Measurements from ENCODE around the gene MYH14. TPM values are rescaled to one million over a fixed set of nuclear protein-coding genes. Genes with fewer than 3 reads are reported as not detected.

Gene MYH14
- total RNA-seq, 2 donors from 2014 or later = 506 to 509 TPM

DNA sequence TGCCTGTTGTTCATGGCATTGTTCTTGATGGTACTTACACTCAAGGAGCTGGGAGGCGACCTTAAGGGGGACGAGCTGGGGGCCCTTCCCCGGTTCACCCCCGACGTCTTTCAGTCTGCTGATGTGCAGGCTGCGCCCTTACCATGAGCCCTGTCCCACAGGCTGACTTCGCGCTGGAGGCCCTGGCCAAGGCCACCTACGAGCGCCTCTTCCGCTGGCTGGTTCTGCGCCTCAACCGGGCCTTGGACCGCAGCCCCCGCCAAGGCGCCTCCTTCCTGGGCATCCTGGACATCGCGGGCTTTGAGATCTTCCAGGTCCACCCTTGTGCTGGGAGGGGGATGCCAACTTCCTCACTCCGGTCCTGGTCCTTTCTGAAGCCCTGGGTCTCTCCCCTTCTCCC is 45.4 kb downstream of the MYH14 start:
- Histone ChIP-seq H3K4me1 (no peaks in the 10 kb centered on the region), H3K9me3 (no peaks in the 10 kb centered on the region), H3K9ac (ENCODE audit: low read depth in 2 of 2, low read length in 2 of 2) (no peak overlapping the region), H3K36me3 (no peaks in the 10 kb centered on the region), H3K27ac (no peak overlapping the region), H3K27me3 (no peaks in the 10 kb centered on the region), H3K4me3 (no peak overlapping the region)
- intact Hi-C loops (cut with DNase I) = no loop called here
- no peak for DNase-seq
- TF ChIP-seq, protein P1, sequence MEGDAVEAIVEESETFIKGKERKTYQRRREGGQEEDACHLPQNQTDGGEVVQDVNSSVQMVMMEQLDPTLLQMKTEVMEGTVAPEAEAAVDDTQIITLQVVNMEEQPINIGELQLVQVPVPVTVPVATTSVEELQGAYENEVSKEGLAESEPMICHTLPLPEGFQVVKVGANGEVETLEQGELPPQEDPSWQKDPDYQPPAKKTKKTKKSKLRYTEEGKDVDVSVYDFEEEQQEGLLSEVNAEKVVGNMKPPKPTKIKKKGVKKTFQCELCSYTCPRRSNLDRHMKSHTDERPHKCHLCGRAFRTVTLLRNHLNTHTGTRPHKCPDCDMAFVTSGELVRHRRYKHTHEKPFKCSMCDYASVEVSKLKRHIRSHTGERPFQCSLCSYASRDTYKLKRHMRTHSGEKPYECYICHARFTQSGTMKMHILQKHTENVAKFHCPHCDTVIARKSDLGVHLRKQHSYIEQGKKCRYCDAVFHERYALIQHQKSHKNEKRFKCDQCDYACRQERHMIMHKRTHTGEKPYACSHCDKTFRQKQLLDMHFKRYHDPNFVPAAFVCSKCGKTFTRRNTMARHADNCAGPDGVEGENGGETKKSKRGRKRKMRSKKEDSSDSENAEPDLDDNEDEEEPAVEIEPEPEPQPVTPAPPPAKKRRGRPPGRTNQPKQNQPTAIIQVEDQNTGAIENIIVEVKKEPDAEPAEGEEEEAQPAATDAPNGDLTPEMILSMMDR (IDR thresholded peaks at IDR 0.05) = no peak

DNA sequence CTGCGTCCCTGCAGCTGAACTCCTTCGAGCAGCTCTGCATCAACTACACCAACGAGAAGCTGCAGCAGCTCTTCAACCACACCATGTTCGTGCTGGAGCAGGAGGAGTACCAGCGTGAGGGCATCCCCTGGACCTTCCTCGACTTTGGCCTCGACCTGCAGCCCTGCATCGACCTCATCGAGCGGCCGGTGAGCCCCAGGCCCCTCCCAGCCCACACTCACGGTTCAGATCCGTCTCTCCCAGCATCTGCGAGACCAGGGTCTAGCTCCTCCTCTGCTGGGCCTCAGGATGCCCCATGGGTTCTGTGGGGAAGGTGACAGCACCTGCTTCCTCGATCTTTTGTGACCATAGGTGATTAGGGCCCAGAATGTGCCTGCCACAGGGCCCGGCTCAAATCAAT is 46.2 kb downstream of the MYH14 start:
- intact Hi-C loops (cut with DNase I) = no loop called here
- Histone ChIP-seq H3K27me3 (no peaks in the 10 kb centered on the region), H3K9ac (ENCODE audit: low read depth in 2 of 2, low read length in 2 of 2) (no peak overlapping the region), H3K9me3 (no peaks in the 10 kb centered on the region), H3K27ac (no peak overlapping the region), H3K4me1 (no peaks in the 10 kb centered on the region), H3K36me3 (no peaks in the 10 kb centered on the region), H3K4me3 (no peak overlapping the region)
- TF ChIP-seq, protein P1 (IDR thresholded peaks at IDR 0.05) = no peak
- no peak for DNase-seq

DNA sequence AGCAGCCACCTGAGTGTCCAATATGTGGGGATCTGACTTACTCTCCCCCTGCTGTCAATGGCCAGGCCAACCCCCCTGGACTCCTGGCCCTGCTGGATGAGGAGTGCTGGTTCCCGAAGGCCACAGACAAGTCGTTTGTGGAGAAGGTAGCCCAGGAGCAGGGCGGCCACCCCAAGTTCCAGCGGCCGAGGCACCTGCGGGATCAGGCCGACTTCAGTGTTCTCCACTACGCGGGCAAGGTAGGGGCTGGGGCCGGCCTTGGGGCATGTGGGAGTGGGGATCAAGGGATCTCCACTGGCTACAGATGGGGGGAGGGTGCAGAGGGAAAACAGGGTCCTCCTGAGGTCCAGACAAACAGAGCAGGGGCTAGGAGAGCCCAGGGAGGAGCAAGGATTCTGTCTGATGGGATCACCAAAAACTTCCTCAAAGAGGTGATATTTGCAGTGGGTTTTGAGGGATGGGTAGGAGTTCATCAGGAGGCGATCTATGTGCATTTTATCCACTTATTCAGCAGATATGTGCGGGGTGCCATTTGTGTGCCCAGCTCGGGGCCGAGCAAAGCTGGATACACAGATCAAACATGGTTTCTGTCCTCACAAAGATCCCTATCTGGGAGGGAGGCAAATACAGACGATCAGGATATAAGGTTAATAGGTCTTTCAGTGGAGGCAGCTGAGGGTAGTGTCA is 47.2 kb downstream of the MYH14 start:
- intact Hi-C loops (cut with DNase I) = no loop called here
- no peaks in the 10 kb centered on the region for H3K36me3 ChIP-seq
- no peak for DNase-seq
- no peaks in the 10 kb centered on the region for H3K9me3 ChIP-seq
- TF ChIP-seq, protein P1 (IDR thresholded peaks at IDR 0.05) = no peak
- no peaks in the 10 kb centered on the region for H3K4me1 ChIP-seq
- H3K9ac ChIP-seq (ENCODE audit: low read depth in 2 of 2, low read length in 2 of 2) = no peak overlapping the region
- no peak overlapping the region for H3K27ac ChIP-seq
- no peaks in the 10 kb centered on the region for H3K27me3 ChIP-seq
- no peak overlapping the region for H3K4me3 ChIP-seq

DNA sequence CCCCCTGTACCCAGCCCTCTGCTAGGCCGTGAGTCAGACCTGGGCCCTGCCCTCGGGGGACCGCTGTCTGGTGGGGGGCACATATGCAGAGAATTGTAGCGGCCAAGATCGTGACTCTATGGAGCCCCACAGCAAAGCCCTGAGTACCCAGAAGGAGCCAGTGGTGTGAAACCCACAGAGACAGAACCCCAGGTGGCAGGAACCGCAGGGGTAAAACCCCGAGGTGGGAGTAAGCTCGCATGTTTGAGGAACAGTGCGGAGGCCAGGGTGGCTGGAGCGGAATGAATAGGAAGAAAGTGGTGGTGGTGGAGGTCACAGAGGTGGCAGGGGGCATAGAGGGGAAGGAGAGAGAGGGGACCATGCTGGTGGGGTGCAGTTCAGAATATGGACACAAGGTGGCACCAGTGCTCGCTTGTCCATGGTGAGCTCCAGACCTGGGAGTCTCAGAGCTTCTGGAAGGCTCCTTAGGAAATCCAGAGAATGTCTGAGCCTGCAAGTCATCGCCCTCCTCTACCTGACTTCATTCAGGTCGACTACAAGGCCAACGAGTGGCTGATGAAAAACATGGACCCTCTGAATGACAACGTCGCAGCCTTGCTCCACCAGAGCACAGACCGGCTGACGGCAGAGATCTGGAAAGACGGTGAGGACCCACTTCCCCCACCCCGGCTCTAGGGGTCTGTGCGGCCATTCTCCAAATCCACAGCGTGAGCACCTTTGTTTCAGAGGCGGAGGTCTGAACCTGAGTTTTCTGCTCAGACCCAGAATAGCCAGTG is 48.9 kb downstream of the MYH14 start:
- Histone ChIP-seq H3K27me3 (no peaks in the 10 kb centered on the region), H3K9ac (ENCODE audit: low read depth in 2 of 2, low read length in 2 of 2) (no peak overlapping the region), H3K27ac (no peak overlapping the region), H3K4me3 (no peak overlapping the region), H3K4me1 (no peaks in the 10 kb centered on the region), H3K36me3 (peaks cover 5% of the 10 kb centered on the region), H3K9me3 (no peaks in the 10 kb centered on the region)
- TF ChIP-seq, protein P1 (IDR thresholded peaks at IDR 0.05) = peak; percentile 63
- intact Hi-C loops (cut with DNase I) = no loop called here
- peak; percentile 35 for DNase-seq

GRCh38 chr19:50252887-50253268 is 49.5 kb downstream of the MYH14 start:
- H3K27me3 ChIP-seq = no peaks in the 10 kb centered on the region
- DNase-seq = no peak
- H3K4me1 ChIP-seq = no peaks in the 10 kb centered on the region
- H3K36me3 ChIP-seq = peaks cover 8% of the 10 kb centered on the region
- no peaks in the 10 kb centered on the region for H3K9me3 ChIP-seq
- intact Hi-C loops (cut with DNase I) = no loop called here
- no peak overlapping the region for H3K27ac ChIP-seq
- TF ChIP-seq, protein P1 (IDR thresholded peaks at IDR 0.05) = no peak
- no peak overlapping the region for H3K9ac ChIP-seq (ENCODE audit: low read depth in 2 of 2, low read length in 2 of 2)
- H3K4me3 ChIP-seq = no peak overlapping the region

All from colonic mucosa (tissue), 4 donors.